Measurements from ENCODE around the gene ZNF248.

- TF ChIP-seq CTCF (IDR thresholded peaks at IDR 0.05) (no peak), POLR2A (IDR thresholded peaks at IDR 0.05) (no peak)
Measured at GRCh38 chr10:37801557-37801956, 55.9 kb downstream of the ZNF248 start.
